PC-3 (cell line): ENCODE measurements around the gene FBXW4. TPM values are rescaled to one million over a fixed set of nuclear protein-coding genes. Genes with fewer than 3 reads are reported as not detected.

Experiments used
- ATAC-seq: fragments of 200-7000 bp; cut with Tn5 transposase; 2 replicates; pipeline ENCODE4 v1.9.1; 2020; ENCODE audit warnings: mild to moderate bottlenecking, moderate library complexity
- BruUV-seq: library from RNA; stranded (reverse); fragments of 400-500 nt; replicated peaks from 2 replicates; lab custom pipeline; 2021; lab: Mats Ljungman, UMichigan
- CTCF ChIA-PET: fragments of 300-600 bp; sonication (Branson Sonifier 250); formaldehyde crosslinking; loops from one replicate; lab custom pipeline; 2022; ENCODE audit warnings: antibody characterized with exemption; lab: Charles Lee
- POLR2A ChIA-PET: fragments of 300-600 bp; sonication (Branson Sonifier 250); formaldehyde crosslinking; loops from one replicate; lab custom pipeline; 2022; ENCODE audit warnings: antibody characterized with exemption; ENCODE audit not compliant: unreplicated experiment; lab: Charles Lee
- DNase-seq: peaks from one replicate; pipeline ENCODE4 v3.0.0-alpha.2; 2015
- H2AFZ ChIP-seq: fragments of 300-600 bp; sonication (generic); 2 replicates; pipeline ENCODE4 v1.6.0; 2016; ENCODE audit warnings: antibody characterized with exemption, low read length
- H3F3A ChIP-seq: fragments of 300-600 bp; sonication (generic); one replicate; pipeline ENCODE4 v1.6.0; 2017; ENCODE audit warnings: antibody characterized with exemption, low read length, control low read depth, mild to moderate bottlenecking; ENCODE audit not compliant: unreplicated experiment
- H3K27ac ChIP-seq: fragments of 300-600 bp; sonication (generic); 2 replicates; pipeline ENCODE4 v1.5.1; 2016; ENCODE audit warnings: mild to moderate bottlenecking, low read length
- H3K27me3 ChIP-seq: fragments of 300-600 bp; sonication (generic); 2 replicates; pipeline ENCODE4 v1.6.1; 2016; ENCODE audit warnings: low read length, mixed read lengths
- H3K36me3 ChIP-seq: fragments of 300-600 bp; sonication (generic); 2 replicates; pipeline ENCODE4 v1.6.1; 2016; ENCODE audit warnings: low read depth, mixed run types, low read length, mixed read lengths
- H3K4me1 ChIP-seq: fragments of 300-600 bp; sonication (generic); 2 replicates; pipeline ENCODE4 v1.5.1; 2016; ENCODE audit warnings: low read length; ENCODE audit not compliant: insufficient read depth
- H3K4me2 ChIP-seq: fragments of 300-600 bp; sonication (generic); 2 replicates; pipeline ENCODE4 v1.6.0; 2016; ENCODE audit warnings: low read length
- H3K4me3 ChIP-seq: fragments of 300-600 bp; sonication (generic); 2 replicates; pipeline ENCODE4 v1.5.1; 2016; ENCODE audit warnings: mild to moderate bottlenecking, low read length, mixed read lengths
- H3K79me2 ChIP-seq: fragments of 300-600 bp; sonication (generic); 2 replicates; pipeline ENCODE4 v1.6.1; 2017; ENCODE audit warnings: low read length, mixed read lengths
- H3K9ac ChIP-seq: fragments of 300-600 bp; sonication (generic); 2 replicates; pipeline ENCODE4 v1.6.0; 2016; ENCODE audit warnings: mild to moderate bottlenecking, low read length
- H3K9me2 ChIP-seq: fragments of 300-600 bp; sonication (generic); replicated peaks from 2 replicates; pipeline ENCODE4 v1.6.1; 2016; ENCODE audit warnings: mixed run types, low read length, mixed read lengths
- H3K9me3 ChIP-seq: fragments of 300-600 bp; sonication (generic); 2 replicates; pipeline ENCODE4 v1.6.1; 2016; ENCODE audit warnings: low read length, mixed read lengths
- H4K20me1 ChIP-seq: fragments of 300-600 bp; sonication (generic); 2 replicates; pipeline ENCODE4 v1.6.1; 2016; ENCODE audit warnings: low read length, mixed read lengths
- CTCF ChIP-seq: fragments of 300-600 bp; sonication (generic); conservative IDR thresholded peaks from 2 replicates; pipeline ENCODE4 v1.5.1; 2017; ENCODE audit warnings: antibody characterized with exemption, low read depth, mild to moderate bottlenecking, low read length
- EZH2 ChIP-seq: fragments of 300-600 bp; sonication (generic); IDR thresholded peaks from one replicate; pipeline ENCODE4 v1.6.1; 2017; ENCODE audit warnings: antibody characterized with exemption, mild to moderate bottlenecking, low read length; ENCODE audit not compliant: unreplicated experiment
- EZH2phosphoT487 ChIP-seq: fragments of 300-600 bp; sonication (generic); IDR thresholded peaks from 2 replicates; pipeline ENCODE4 v1.6.1; 2018; ENCODE audit warnings: mild to moderate bottlenecking, antibody characterized with exemption, low read length, borderline replicate concordance
- intact Hi-C: fragments of 100-400 bp; cut with micrococcal nuclease; formaldehyde crosslinking; loops from 2 replicates; pipeline ENCODE4 v1.9.0; 2023
- total RNA-seq: library from RNA; depleted of rRNA; stranded (reverse); fragments of >200 nt; gene quantifications from 2 replicates; pipeline ENCODE4 v1.2.3, GENCODE V29; 2014

The FBXW4 gene
- total RNA-seq, 1 experiment from 2014 or later: 18.8 TPM

GRCh38 chr10:101630633-101630920, 64.4 kb downstream of the FBXW4 start:
- TF ChIP-seq CTCF (no peak), EZH2phosphoT487 (no peak), EZH2 (no peak)
- H3K9me3 ChIP-seq: no peaks in the 10 kb centered on the region
- H4K20me1 ChIP-seq: no peaks in the 10 kb centered on the region
- DNase-seq (no peak), ATAC-seq (no peak)
- H2AFZ ChIP-seq: no peak overlapping the region
- intact Hi-C loops: no loop called here
- H3K4me3 ChIP-seq: no peak overlapping the region
- H3K27me3 ChIP-seq: no peaks in the 10 kb centered on the region
- no TSS peak for BruUV-seq
- peaks cover 3% of the 10 kb centered on the region; the same call in 1 of the 2 replicates for H3K4me1 ChIP-seq
- H3K27ac ChIP-seq: no peak overlapping the region
- no peaks in the 10 kb centered on the region for H3K79me2 ChIP-seq
- ChIA-PET CTCF (no interaction called here), POLR2A (no interaction called here)
- H3K9me2 ChIP-seq: no peaks in the 10 kb centered on the region
- H3K4me2 ChIP-seq: no peak overlapping the region
- H3F3A ChIP-seq: no peaks in the 10 kb centered on the region
- H3K36me3 ChIP-seq: no peaks in the 10 kb centered on the region
- H3K9ac ChIP-seq: no peak overlapping the region

- Histone ChIP-seq H3K4me2 (no peak overlapping the region), H3K9ac (no peak overlapping the region), H3K4me1 (no peaks in the 10 kb centered on the region), H3F3A (no peaks in the 10 kb centered on the region), H3K9me2 (no peaks in the 10 kb centered on the region), H3K79me2 (no peaks in the 10 kb centered on the region), H3K27ac (no peak overlapping the region), H3K27me3 (no peaks in the 10 kb centered on the region), H3K4me3 (no peak overlapping the region), H2AFZ (no peak overlapping the region), H4K20me1 (no peaks in the 10 kb centered on the region), H3K9me3 (no peaks in the 10 kb centered on the region), H3K36me3 (no peaks in the 10 kb centered on the region)
- no peak for DNase-seq
- TF ChIP-seq CTCF (no peak), EZH2 (no peak), EZH2phosphoT487 (no peak)
- CTCF ChIA-PET: no interaction called here
- intact Hi-C loops: no loop called here
- POLR2A ChIA-PET: interaction anchor here (0.6 kb wide), 1 partner anchor 53 kb away, joined by 8 read pairs; no protein-coding TSS in a partner anchor
- ATAC-seq: no peak
- no TSS peak for BruUV-seq
These were observed 64.9 kb downstream of the FBXW4 start for GRCh38 chr10:101629837-101630632.

DNA sequence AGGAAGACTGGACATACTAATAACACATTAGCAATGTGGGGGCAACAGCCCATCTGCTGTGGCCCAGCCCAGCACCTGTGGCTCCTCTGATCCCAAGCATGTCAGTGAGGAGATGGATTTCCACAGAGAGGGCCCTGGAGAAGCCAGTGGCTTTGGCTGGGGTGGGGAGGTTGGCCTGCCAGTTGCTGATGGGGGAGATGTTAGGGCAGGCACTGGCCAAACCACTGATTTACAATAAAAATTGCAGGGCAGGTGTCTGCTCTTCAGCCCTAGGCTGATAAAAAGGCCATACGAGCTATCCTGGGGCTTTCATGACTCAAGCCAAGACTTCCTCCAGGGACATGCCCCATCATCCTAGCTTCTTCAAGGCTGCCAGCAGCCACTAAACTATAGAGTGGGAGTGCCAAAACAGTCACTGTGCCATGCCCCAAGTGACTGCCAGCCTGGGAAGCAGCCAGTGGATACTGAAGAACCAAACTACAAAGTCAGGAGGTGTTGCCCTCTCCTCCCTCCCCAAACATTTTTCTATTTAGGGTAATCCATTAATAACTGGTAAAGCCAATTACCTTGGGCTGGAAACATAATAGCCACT, 69.1 kb downstream of the FBXW4 start:
- ATAC-seq: no peak
- TF ChIP-seq EZH2phosphoT487 (no peak), CTCF (no peak), EZH2 (no peak)
- POLR2A ChIA-PET: no interaction called here

More for the DNA sequence above, 69.1 kb downstream of the FBXW4 start:
- H3K4me3 ChIP-seq: no peak overlapping the region
- H3K4me2 ChIP-seq: no peak overlapping the region
- no peaks in the 10 kb centered on the region for H3K79me2 ChIP-seq
- no peaks in the 10 kb centered on the region for H3K36me3 ChIP-seq
- H4K20me1 ChIP-seq: no peaks in the 10 kb centered on the region
- H3F3A ChIP-seq: no peaks in the 10 kb centered on the region
- CTCF ChIA-PET: no interaction called here
- no peaks in the 10 kb centered on the region for H3K4me1 ChIP-seq
- no TSS peak for BruUV-seq
- H2AFZ ChIP-seq: no peak overlapping the region
- H3K9ac ChIP-seq: no peak overlapping the region
- no peaks in the 10 kb centered on the region for H3K27me3 ChIP-seq
- no peak overlapping the region for H3K27ac ChIP-seq
- H3K9me3 ChIP-seq: no peaks in the 10 kb centered on the region
- H3K9me2 ChIP-seq: no peaks in the 10 kb centered on the region
- DNase-seq: no peak
- intact Hi-C loops: no loop called here
